ENCODE results near the gene ARHGEF12. TPM values are rescaled to one million over a fixed set of nuclear protein-coding genes. Genes with fewer than 3 reads are reported as not detected.

Gene ARHGEF12
- total and polyA plus RNA-seq, 2 experiments from 2014 or later = 9.0 to 38.9 TPM

DNA sequence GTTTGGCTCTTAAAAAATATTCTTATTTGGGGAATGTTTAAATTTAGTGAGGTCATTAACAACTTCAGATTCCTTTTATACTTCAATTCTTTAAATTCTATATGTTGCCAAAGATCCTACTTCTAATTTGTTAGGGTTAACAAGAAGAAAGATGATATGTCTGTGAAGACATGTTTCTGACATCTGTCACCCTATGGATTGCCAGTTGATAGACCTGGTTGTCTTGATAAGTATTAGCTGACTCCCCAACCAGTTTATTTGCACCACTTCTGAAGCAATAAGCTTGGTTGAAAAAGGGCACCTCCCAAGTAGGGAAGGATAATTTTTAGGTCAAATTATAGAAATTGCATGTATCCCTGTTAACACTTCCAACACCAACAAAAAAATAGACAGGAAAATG, 29.3 kb downstream of the ARHGEF12 start:
- H3K27me3 ChIP-seq (ENCODE audit: insufficient read depth) = no peaks in the 10 kb centered on the region
- DNase-seq (ENCODE audit: low spot score) = no peak
- no peak overlapping the region for H3K27ac ChIP-seq (ENCODE audit: low read depth)
- H3K9me2 ChIP-seq (ENCODE audit: insufficient read depth) = no peaks in the 10 kb centered on the region
- H3F3A ChIP-seq (replicated peaks; ENCODE audit: low read depth) = no peaks in the 10 kb centered on the region
- peaks cover 13% of the 10 kb centered on the region; the same call in 1 of the 2 replicates for H4K20me1 ChIP-seq (replicated peaks; ENCODE audit: insufficient read depth)
- H3K9me3 Mint-ChIP-seq = peaks cover 3% of the 10 kb centered on the region; the same call in 2 of the 3 replicates
- H3K4me1 Mint-ChIP-seq = peaks cover 10% of the 10 kb centered on the region
- H3K36me3 Mint-ChIP-seq (ENCODE audit: low read depth) = peaks cover 5% of the 10 kb centered on the region; the same call in 2 of the 3 replicates
- H3K4me3 ChIP-seq = no peak overlapping the region
- ATAC-seq = no peak
- H3K4me1 ChIP-seq (ENCODE audit: insufficient read depth) = peaks cover 4% of the 10 kb centered on the region
- H3K79me2 ChIP-seq (replicated peaks; ENCODE audit: insufficient read depth) = peaks cover 88% of the 10 kb centered on the region
- no peak overlapping the region for H3K27ac Mint-ChIP-seq
- H3K36me3 ChIP-seq (ENCODE audit: insufficient read depth) = no peaks in the 10 kb centered on the region
- TF ChIP-seq CREB1 (CRISPR knock-in tag; IDR thresholded peaks at IDR 0.05; ENCODE audit: low read depth) (no peak), EZH2phosphoT487 (IDR thresholded peaks at IDR 0.05; ENCODE audit: unreplicated experiment) (no peak), ZNF331 (CRISPR knock-in tag; IDR thresholded peaks at IDR 0.05; ENCODE audit: low read depth) (no peak)
- peaks cover 1% of the 10 kb centered on the region for H3K27me3 Mint-ChIP-seq (ENCODE audit: insufficient read depth, low read depth, poor library complexity)
- no peak overlapping the region for H3K4me2 ChIP-seq
- H2AFZ ChIP-seq = no peak overlapping the region
- H3K4me3 Mint-ChIP-seq = no peak overlapping the region

DNA sequence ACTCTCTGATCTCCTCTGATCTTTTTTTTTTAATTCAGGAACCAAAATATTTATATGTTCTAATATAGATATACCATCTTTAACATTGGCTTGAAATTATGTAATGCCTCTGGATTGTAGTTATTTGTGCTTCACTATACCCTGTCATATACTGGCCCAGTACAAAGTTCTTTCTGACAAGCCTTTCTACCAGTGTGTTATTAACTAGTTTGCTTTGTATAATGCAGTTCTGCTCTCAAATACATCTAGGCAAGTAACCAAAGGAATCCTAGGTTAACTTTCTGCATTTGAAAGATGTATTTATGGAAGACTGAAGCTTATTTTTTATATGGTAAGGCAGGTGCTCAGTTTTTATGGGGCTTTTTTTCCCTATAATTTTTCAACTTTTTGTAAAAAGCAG, 36.1 kb downstream of the ARHGEF12 start:
- H3K79me2 ChIP-seq (replicated peaks; ENCODE audit: insufficient read depth) = peaks cover 79% of the 10 kb centered on the region
- no peak for ATAC-seq
- H3K36me3 Mint-ChIP-seq (ENCODE audit: low read depth) = peaks cover 5% of the 10 kb centered on the region; the same call in 2 of the 3 replicates
- no peaks in the 10 kb centered on the region for H3K27me3 ChIP-seq (ENCODE audit: insufficient read depth)
- no peak overlapping the region for H3K4me2 ChIP-seq
- no peaks in the 10 kb centered on the region for H3K9me2 ChIP-seq (ENCODE audit: insufficient read depth)
- H3K27ac Mint-ChIP-seq = no peak overlapping the region
- no peaks in the 10 kb centered on the region for H3K36me3 ChIP-seq (ENCODE audit: insufficient read depth)
- no peak overlapping the region for H3K4me3 ChIP-seq
- H3F3A ChIP-seq (replicated peaks; ENCODE audit: low read depth) = no peaks in the 10 kb centered on the region
- H3K4me1 Mint-ChIP-seq = peaks cover 25% of the 10 kb centered on the region
- 0 out of 3 replicates have a peak, but pooled peaks cover under 1% of the 10 kb centered on the region for H3K9me3 Mint-ChIP-seq
- H4K20me1 ChIP-seq (replicated peaks; ENCODE audit: insufficient read depth) = no peaks in the 10 kb centered on the region; the same call in 1 of the 2 replicates
- no peak overlapping the region for H3K27ac ChIP-seq (ENCODE audit: low read depth)
- no peak overlapping the region for H3K4me3 Mint-ChIP-seq
- H3K4me1 ChIP-seq (ENCODE audit: insufficient read depth) = peaks cover 7% of the 10 kb centered on the region
- H3K27me3 Mint-ChIP-seq (ENCODE audit: insufficient read depth, low read depth, poor library complexity) = peaks cover 1% of the 10 kb centered on the region
- DNase-seq (ENCODE audit: low spot score) = no peak
- no peak overlapping the region for H2AFZ ChIP-seq
- TF ChIP-seq EZH2 (IDR thresholded peaks at IDR 0.05; ENCODE audit: low read depth, unreplicated experiment) = no peak
- no peak for TF ChIP-seq CREB1 (CRISPR knock-in tag; IDR thresholded peaks at IDR 0.05; ENCODE audit: low read depth)
- no peak for TF ChIP-seq ZNF331 (CRISPR knock-in tag; IDR thresholded peaks at IDR 0.05; ENCODE audit: low read depth)
- TF ChIP-seq POLR2AphosphoS5 (IDR thresholded peaks at IDR 0.05; ENCODE audit: low read depth) = no peak
- TF ChIP-seq NANOG (IDR thresholded peaks at IDR 0.05; ENCODE audit: borderline replicate concordance) = no peak
- TF ChIP-seq ZNF114 (CRISPR knock-in tag; IDR thresholded peaks at IDR 0.05) = no peak
- no peak for TF ChIP-seq JUNB (IDR thresholded peaks at IDR 0.05; ENCODE audit: unreplicated experiment)
- no peak for TF ChIP-seq STAT1 (IDR thresholded peaks at IDR 0.05; ENCODE audit: unreplicated experiment)
- TF ChIP-seq, protein P1, sequence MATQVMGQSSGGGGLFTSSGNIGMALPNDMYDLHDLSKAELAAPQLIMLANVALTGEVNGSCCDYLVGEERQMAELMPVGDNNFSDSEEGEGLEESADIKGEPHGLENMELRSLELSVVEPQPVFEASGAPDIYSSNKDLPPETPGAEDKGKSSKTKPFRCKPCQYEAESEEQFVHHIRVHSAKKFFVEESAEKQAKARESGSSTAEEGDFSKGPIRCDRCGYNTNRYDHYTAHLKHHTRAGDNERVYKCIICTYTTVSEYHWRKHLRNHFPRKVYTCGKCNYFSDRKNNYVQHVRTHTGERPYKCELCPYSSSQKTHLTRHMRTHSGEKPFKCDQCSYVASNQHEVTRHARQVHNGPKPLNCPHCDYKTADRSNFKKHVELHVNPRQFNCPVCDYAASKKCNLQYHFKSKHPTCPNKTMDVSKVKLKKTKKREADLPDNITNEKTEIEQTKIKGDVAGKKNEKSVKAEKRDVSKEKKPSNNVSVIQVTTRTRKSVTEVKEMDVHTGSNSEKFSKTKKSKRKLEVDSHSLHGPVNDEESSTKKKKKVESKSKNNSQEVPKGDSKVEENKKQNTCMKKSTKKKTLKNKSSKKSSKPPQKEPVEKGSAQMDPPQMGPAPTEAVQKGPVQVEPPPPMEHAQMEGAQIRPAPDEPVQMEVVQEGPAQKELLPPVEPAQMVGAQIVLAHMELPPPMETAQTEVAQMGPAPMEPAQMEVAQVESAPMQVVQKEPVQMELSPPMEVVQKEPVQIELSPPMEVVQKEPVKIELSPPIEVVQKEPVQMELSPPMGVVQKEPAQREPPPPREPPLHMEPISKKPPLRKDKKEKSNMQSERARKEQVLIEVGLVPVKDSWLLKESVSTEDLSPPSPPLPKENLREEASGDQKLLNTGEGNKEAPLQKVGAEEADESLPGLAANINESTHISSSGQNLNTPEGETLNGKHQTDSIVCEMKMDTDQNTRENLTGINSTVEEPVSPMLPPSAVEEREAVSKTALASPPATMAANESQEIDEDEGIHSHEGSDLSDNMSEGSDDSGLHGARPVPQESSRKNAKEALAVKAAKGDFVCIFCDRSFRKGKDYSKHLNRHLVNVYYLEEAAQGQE (IDR thresholded peaks at IDR 0.05; ENCODE audit: unreplicated experiment) = no peak
- TF ChIP-seq, protein P2, sequence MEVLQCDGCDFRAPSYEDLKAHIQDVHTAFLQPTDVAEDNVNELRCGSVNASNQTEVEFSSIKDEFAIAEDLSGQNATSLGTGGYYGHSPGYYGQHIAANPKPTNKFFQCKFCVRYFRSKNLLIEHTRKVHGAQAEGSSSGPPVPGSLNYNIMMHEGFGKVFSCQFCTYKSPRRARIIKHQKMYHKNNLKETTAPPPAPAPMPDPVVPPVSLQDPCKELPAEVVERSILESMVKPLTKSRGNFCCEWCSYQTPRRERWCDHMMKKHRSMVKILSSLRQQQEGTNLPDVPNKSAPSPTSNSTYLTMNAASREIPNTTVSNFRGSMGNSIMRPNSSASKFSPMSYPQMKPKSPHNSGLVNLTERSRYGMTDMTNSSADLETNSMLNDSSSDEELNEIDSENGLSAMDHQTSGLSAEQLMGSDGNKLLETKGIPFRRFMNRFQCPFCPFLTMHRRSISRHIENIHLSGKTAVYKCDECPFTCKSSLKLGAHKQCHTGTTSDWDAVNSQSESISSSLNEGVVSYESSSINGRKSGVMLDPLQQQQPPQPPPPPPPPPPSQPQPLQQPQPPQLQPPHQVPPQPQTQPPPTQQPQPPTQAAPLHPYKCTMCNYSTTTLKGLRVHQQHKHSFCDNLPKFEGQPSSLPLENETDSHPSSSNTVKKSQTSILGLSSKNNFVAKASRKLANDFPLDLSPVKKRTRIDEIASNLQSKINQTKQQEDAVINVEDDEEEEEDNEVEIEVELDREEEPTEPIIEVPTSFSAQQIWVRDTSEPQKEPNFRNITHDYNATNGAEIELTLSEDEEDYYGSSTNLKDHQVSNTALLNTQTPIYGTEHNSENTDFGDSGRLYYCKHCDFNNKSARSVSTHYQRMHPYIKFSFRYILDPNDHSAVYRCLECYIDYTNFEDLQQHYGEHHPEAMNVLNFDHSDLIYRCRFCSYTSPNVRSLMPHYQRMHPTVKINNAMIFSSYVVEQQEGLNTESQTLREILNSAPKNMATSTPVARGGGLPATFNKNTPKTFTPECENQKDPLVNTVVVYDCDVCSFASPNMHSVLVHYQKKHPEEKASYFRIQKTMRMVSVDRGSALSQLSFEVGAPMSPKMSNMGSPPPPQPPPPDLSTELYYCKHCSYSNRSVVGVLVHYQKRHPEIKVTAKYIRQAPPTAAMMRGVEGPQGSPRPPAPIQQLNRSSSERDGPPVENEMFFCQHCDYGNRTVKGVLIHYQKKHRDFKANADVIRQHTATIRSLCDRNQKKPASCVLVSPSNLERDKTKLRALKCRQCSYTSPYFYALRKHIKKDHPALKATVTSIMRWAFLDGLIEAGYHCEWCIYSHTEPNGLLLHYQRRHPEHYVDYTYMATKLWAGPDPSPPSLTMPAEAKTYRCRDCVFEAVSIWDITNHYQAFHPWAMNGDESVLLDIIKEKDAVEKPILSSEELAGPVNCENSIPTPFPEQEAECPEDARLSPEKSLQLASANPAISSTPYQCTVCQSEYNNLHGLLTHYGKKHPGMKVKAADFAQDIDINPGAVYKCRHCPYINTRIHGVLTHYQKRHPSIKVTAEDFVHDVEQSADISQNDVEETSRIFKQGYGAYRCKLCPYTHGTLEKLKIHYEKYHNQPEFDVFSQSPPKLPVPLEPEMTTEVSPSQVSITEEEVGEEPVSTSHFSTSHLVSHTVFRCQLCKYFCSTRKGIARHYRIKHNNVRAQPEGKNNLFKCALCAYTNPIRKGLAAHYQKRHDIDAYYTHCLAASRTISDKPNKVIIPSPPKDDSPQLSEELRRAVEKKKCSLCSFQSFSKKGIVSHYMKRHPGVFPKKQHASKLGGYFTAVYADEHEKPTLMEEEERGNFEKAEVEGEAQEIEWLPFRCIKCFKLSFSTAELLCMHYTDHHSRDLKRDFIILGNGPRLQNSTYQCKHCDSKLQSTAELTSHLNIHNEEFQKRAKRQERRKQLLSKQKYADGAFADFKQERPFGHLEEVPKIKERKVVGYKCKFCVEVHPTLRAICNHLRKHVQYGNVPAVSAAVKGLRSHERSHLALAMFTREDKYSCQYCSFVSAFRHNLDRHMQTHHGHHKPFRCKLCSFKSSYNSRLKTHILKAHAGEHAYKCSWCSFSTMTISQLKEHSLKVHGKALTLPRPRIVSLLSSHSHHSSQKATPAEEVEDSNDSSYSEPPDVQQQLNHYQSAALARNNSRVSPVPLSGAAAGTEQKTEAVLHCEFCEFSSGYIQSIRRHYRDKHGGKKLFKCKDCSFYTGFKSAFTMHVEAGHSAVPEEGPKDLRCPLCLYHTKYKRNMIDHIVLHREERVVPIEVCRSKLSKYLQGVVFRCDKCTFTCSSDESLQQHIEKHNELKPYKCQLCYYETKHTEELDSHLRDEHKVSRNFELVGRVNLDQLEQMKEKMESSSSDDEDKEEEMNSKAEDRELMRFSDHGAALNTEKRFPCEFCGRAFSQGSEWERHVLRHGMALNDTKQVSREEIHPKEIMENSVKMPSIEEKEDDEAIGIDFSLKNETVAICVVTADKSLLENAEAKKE (CRISPR knock-in tag; IDR thresholded peaks at IDR 0.05) = no peak
- TF ChIP-seq EZH2phosphoT487 (IDR thresholded peaks at IDR 0.05; ENCODE audit: unreplicated experiment) = no peak
- TF ChIP-seq, protein P3, sequence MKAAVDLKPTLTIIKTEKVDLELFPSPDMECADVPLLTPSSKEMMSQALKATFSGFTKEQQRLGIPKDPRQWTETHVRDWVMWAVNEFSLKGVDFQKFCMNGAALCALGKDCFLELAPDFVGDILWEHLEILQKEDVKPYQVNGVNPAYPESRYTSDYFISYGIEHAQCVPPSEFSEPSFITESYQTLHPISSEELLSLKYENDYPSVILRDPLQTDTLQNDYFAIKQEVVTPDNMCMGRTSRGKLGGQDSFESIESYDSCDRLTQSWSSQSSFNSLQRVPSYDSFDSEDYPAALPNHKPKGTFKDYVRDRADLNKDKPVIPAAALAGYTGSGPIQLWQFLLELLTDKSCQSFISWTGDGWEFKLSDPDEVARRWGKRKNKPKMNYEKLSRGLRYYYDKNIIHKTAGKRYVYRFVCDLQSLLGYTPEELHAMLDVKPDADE (IDR thresholded peaks at IDR 0.05) = no peak
